Hematopoietic multipotent progenitor cell (in vitro differentiated cells): ENCODE results near the gene JAG2. TPM values are rescaled to one million over a fixed set of nuclear protein-coding genes. Genes with fewer than 3 reads are reported as not detected.

Source experiments
- DNase-seq, 3 donors: peaks; one replicate each; pipeline ENCODE4 v3.0.0-alpha.2; 2011 to 2015; ENCODE audit warnings: low read depth in 2 of 3, low spot score in 2 of 3
- total RNA-seq: library from RNA; depleted of rRNA; stranded (reverse); fragments of >200 nt; gene quantifications from one replicate; pipeline ENCODE4 v1.2.3, GENCODE V29; 2012

JAG2 gene
- total RNA-seq, 1 donor = 1.1 TPM

DNA sequence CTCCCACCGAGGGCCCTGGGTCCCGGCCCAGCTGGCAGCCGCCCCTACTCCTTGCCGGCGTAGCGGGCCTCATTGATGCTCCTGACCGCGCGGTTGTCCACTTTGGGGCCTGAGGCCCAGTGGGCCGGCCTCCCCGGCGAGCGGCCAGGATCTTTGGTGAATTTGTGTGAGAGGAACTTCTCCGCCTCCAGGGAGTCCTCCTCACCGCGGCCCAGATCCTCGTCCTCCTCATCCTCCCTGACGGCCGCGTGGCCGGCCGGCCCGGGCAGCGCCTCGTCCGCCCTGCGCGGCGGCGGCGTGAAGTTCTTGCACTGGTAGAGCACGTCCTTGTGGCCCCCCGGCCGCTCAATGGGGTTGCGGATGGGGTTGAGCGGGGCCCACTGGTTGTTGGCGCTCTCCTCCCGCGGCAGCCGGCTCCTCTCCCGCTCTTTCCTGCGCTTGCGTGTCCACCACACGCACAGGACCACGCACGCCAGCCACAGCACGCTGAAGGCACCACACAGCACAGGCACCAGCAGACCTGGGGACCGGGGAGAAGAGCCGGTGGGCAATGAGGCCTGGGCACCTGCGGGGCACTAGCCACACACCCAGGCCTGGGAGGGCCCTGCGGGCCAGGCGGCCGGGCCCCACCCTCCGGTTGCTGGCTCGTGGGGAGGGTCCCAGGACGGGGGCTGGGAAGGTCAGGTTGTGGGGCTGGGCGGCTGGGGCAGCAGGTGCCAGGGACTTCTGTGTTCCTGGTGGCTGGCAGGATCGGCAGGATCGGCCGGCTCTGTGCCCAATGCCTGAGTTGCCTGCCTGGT, 25.7 kb downstream of the JAG2 start:
- no peak for DNase-seq

- no peak for DNase-seq
Observed at GRCh38 chr14:105141486-105142281, 26.9 kb downstream of the JAG2 start.

DNA sequence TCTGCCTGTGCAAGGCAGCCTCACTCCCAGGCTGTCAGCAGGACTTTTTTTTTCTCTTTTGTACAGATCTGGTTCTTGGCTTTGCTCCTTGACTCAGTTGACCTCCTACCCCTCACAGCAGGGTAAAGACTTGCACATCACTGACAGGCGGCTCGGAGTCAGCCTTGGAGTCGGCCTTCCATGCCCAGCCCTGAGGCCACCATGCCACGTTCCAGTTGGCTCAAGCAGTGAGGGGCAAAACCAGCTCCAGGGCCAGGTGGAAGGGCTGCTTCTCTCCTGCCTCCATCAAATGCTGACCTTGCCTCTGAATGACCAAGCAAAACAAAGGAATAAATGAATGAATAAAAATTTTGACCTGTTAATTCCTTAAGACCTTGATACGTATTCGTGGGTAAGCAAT, 27.6 kb downstream of the JAG2 start:
- no peak for DNase-seq

GRCh38 chr14:105140581-105140980, 28.0 kb downstream of the JAG2 start:
- DNase-seq = no peak

GRCh38 chr14:105139831-105140239, 28.7 kb downstream of the JAG2 start:
- no peak for DNase-seq

- no peak for DNase-seq
Observed at GRCh38 chr14:105139212-105139825, 29.3 kb downstream of the JAG2 start.

DNA sequence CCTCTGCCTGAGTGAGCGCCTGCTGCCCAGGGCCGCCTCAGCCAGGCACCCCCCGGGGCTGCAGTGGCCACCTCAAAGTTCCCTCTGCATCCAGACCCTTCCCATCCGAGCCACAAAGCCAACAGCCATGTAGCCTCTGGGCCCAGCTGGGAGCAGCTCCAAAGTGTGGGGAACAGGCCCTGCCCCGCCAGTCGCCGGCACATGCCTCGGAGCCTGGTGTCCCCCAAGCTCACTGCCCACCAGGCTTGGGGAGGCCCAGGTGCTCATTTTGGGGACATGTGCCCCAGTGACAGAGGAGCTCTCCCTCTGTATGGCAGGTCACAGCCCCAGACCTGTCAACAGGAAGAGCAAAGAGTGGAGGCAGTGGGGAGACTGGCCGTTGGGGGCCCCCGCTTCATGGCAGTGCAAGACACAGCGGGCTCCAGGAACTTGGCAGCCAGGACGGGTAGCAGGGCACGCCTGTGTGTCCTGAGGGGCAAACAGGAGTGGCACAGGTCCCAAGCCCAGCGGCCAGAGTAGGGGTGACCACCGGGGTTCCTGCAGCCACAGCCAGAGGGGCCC, 29.9 kb downstream of the JAG2 start:
- DNase-seq = no peak

- no peak for DNase-seq
Observed at GRCh38 chr14:105138021-105138541, 30.5 kb downstream of the JAG2 start.

DNA sequence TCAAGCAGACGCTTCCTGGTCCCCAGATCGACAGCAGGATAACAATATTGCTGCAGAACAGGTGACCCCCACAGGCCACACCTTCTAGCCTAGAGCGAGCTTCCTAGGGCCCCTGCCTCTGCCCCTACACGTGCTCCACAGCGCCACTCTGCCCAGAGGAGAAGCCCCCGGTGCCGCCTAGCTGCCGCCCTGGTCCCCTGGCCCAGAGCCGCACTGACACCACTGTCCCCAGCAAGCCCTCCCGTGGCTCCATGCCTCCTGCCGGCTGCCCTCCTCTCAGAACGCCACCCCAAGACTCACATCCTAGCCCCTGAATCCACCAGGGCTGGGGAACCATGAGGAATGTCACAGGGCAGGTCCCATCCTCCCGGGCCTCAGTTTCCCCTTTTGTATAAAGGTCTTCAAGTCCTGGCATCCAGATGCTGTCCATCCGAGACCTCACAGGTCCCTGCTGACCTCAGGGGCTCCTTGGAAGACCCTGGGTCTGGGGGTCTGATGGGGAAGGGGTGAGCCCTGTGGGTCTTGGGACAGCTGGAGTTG, 31.0 kb downstream of the JAG2 start:
- no peak for DNase-seq

DNA sequence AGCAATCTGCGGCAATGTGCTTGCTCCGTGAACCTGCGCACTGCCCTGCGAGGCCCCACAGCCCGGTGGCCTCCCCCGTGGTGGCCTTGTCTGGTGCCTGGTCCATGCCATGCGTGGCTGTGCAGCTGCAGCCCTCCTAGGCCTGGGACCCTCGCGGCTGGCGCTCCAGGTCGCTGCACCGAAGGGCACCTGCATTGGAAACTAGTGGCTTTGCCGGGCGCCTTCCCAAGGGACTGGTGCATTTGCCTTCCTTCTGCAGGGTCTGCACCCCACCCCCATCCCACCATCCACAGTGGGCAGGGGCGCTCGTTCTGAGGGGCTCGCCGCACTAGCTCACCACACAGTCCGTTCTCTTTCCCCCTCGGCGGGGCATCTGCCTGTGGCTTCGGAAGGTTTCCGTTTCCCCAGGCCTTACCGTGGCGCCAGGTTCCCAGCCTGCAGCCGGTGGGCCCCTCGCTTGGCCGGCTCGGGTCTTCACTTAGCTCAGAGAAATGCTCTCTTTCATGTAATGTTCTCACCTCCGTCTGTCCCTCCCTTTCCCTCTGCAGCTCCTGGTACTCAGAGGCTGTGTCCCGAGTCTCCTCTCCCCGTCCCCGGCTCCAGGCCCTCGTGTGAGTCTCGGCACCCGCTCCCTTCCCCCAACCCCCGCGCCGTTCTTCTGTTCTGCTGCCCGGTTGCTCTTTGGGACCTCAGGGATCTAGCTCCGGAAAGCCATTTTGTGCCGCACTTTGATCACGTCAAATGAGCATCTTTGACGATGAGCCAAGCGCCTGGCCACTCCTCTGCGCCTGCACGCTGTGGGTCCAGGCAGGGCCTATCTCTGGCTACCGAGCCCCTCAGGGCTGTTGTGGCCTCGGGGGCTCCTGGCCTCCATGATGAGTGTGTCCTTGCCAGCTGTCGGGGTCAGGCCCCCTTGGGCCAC, 31.9 kb downstream of the JAG2 start:
- no peak for DNase-seq

DNA sequence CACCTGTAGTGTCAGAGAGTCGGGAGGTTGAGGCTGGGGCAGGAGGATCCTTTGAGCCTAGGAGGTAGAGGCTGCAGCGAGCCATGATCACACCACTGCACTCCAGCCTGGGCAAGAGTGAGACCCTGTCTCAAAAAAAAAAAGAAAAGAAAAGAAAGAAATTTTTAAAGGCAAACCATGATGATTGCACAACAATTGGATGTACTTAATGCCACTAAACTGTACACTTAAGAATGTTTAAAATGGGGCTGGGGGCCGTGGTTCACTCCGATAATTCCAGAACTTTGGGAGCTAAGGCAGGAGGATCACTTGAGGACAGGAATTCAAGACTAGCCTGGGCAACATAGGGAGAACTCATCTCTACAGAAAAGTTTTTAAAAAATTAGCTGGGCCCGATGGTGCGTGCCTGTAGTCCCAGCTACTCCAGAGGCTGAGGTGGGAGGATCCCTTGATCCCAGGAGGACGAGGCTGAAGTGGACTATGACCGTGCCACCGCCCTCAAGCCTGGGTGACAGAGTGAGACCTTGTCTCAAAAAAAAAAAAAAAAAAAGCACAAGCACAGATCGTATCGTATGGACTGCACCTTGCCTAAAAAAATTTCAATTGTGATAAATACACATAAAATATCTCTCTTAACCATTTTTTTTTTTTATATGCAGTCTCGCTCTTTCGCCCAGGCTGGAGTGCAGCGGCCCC, 32.7 kb downstream of the JAG2 start:
- no peak for DNase-seq

DNA sequence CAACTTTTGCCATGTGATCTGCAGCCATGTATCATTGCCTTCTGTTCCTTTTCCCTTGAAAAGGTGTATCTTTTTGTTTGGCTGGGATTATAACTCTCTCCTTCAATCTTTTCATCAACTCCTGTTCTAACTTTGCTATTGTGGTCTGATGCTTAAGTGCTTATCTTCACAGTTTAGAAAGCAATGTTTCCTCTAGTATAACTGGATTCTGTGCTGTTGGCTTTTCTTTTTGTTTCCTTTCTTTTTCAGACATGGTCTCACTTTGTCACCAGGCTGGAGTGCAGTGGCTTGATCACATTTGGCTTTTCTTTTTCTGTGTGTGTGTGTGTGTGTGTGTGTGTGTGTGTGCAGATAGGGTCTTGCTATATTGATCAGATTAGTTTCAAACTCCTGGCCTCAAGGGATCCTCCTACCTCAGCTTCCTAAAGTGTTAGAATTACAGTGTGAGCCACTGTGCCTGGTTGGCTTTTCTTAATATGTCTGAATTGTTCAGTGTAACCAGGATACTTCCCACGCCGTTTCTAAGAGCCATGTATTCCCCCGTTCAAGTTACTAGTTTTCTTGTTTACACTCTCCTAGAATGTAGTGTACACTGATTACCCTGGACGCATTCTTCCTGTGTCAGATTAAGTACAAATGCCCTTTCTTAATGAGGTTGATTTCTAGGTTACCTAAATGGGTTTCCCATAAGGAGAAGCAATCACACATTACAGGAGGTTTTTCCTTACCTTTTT, 35.5 kb downstream of the JAG2 start:
- no peak for DNase-seq

DNA sequence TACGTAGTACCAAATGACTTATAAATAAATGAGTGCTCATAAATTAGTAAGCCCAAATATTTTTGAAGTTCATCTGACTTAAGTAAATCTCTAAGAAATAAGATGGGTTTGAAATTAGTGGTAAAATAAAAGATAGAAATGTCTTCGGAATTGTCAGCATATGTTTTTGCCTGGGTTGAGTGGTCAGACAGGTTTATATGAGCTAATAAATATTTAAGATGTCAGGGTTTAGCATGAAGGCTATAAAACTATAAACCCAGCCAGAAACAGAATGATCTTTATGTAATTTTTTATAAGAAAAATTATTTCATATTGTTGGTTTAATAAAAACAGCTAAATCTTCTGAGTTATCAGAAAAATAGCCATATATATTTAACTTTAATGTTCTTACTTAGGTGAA, 37.3 kb downstream of the JAG2 start:
- no peak for DNase-seq

DNA sequence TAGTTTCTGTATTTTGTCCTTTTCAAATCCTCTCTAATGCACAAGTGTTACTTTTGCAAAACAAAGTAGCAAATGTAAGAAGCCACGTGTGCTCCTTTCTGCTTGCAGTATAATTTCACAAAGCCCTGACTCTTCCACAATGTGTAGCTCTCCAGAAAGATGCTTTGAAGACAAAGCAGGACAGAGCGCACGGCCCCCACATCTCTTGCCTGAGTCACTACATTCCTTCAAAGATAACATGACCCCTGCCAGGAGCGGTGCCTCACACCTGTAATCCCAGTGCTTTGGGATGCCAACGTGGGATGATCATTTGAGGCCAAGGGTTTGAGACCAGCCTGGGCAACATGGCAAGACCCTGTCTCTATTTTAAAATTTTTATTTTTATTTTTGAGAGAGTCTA, 40.5 kb downstream of the JAG2 start:
- no peak for DNase-seq

DNA sequence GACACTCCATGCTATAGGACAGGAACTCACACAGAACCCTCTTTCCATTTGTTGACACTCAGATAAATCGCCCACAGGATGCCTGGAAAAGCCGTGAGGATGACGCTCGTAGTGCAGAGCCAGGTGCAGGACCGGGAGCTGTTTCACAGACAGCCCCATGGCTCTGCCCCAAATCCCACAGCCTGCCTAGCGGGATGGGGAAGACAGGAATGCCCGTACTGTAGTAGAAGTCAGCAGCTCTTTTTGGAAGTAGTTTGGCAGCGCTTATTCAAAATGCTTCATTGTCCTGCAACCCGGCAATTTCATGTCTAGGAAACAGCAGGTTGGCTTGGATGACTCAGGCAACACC, 41.6 kb downstream of the JAG2 start:
- no peak for DNase-seq

DNA sequence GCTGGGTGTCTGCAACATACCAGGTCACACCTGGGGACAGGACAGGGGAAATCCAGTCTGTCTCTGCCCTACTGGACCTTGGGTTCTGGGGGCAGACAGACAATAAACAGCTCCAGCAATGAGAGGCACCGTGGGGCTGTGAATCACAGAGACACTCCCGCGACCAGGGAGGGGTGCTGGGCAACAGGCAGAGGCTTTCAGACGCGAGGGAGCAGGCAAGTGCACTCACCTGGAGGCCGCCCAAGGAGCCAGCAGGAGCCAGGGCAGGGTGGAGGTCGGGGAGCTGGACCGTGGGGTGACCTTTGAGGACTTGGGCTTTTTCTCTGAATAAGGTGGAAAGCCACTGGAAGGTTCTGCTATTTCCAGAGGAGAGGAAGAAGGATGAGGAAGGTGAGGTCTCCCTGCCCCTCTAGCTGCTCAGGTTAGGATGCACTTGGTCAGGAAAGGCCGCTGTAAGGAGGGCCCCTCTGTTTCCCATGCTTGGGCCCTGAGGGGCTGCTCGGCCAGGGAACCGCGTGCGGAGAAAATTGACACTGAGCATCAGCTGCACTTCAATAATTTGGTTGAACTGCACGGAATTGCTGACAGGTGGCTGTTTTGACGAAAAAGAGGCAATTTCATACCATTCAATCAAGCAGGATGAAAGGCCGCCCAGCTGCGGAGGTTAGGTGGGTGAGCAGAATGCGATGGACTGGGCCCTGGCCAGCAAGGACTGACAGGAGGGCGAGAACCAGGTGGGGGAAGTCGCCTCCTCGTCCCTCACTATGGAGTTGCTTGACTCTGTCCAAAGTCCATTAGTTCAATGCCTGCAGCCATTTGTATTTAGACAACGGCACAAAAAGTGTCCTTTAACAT, 42.2 kb downstream of the JAG2 start:
- DNase-seq = no peak

DNA sequence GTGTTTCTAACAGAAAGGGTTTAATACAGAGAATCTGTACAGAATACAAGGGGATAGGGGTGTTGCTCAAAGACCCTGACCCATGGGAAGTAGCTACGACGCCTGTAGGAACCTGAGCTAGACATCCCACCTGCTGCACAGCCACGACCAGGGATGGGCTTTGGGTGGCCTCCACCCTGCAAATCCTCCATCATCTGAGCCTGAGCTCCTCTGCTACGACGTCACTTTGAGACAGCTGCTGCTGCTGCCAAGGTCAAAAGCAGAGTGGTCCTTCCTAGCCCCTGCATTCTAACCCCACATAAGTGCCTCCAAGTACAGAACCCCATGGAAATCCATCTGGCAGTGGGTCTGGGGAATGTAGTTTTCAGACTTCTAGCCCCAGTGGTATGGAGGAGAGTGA, 43.8 kb downstream of the JAG2 start:
- DNase-seq = no peak
